Natural killer cell (primary cell): ENCODE measurements around the gene DACT3. TPM values are rescaled to one million over a fixed set of nuclear protein-coding genes. Genes with fewer than 3 reads are reported as not detected.

ENCODE experiments used
- ATAC-seq, 3 donors: fragments of 150-1000 bp in 2 of 3; fragments of 200-7000 bp in 1 of 3; cut with Tn5 transposase; 1 replicate in 1 of 3; 2 replicates in 2 of 3; pipeline ENCODE4 v1.10.0; 2021; ENCODE audit warnings: mild to moderate bottlenecking in 2 of 3, moderate library complexity in 2 of 3
- DNase-seq, 2 donors: peaks; one replicate each; pipeline versions ENCODE4 v3.0.0 to v3.0.0-alpha.2; 2013 to 2021; ENCODE audit warnings: mixed read lengths in 1 of 2
- H3K27ac ChIP-seq: one replicate; pipeline ENCODE4 v1.5.1; 2013; ENCODE audit warnings: mild to moderate bottlenecking, low read length
- H3K27me3 ChIP-seq: one replicate; pipeline ENCODE4 v1.6.1; 2013; ENCODE audit warnings: low read length; ENCODE audit not compliant: control insufficient read depth, insufficient read depth
- H3K36me3 ChIP-seq: one replicate; pipeline ENCODE4 v1.6.1; 2013; ENCODE audit warnings: low read length; ENCODE audit not compliant: control insufficient read depth, insufficient read depth
- H3K4me1 ChIP-seq: one replicate; pipeline ENCODE4 v1.6.1; 2013; ENCODE audit warnings: low read length; ENCODE audit not compliant: control insufficient read depth, insufficient read depth
- H3K4me3 ChIP-seq: one replicate; pipeline ENCODE4 v1.5.1; 2013; ENCODE audit warnings: low read length
- H3K9me3 ChIP-seq: one replicate; pipeline ENCODE4 v1.6.1; 2013; ENCODE audit warnings: low read length; ENCODE audit not compliant: control insufficient read depth, insufficient read depth
- H3K27ac Mint-ChIP-seq, 2 donors: one replicate each; pipeline ENCODE4 v1.8.0; 2022; ENCODE audit warnings: mild to moderate bottlenecking in 2 of 2, mixed read lengths in 2 of 2, moderate library complexity in 1 of 2
- H3K27me3 Mint-ChIP-seq, 2 donors: one replicate each; pipeline ENCODE4 v1.8.0; 2022; ENCODE audit warnings: low read depth in 2 of 2, mixed read lengths in 2 of 2
- H3K36me3 Mint-ChIP-seq: one replicate; pipeline ENCODE4 v1.8.0; 2022; ENCODE audit warnings: mixed read lengths
- H3K4me1 Mint-ChIP-seq, 2 donors: one replicate each; pipeline ENCODE4 v1.8.0; 2022; ENCODE audit warnings: mixed read lengths in 2 of 2
- H3K4me3 Mint-ChIP-seq: one replicate; pipeline ENCODE4 v1.8.0; 2022; ENCODE audit warnings: mild to moderate bottlenecking, moderate library complexity, mixed read lengths
- H3K9me3 Mint-ChIP-seq, 2 donors: one replicate each; pipeline ENCODE4 v1.8.0; 2022; ENCODE audit warnings: mixed read lengths in 2 of 2
- WGBS: methylation state at CpG from one replicate; pipeline ENCODE4 v1.1.7; 2013; ENCODE audit warnings: missing lambda C conversion rate; ENCODE audit not compliant: insufficient coverage; 5-methylcytosine and 5-hydroxymethylcytosine counted together
- intact Hi-C: fragments of 100-400 bp; cut with micrococcal nuclease; formaldehyde crosslinking; loops from one replicate; pipeline ENCODE4 v1.14.2; 2022
- total RNA-seq, 4 donors: library from RNA; stranded (reverse); fragments of 120-200 nt in 1 of 4; gene quantifications; one replicate each; pipeline versions ENCODE4 v1.2.3 to v1.2.4, GENCODE V29; 2013 to 2022
- TF ChIP-seq, protein P1 (sequence below): fragments of 200-600 bp; IDR thresholded peaks from one replicate; pipeline ENCODE4 v1.8.0; 2022; ENCODE audit warnings: antibody characterized with exemption

DACT3 gene
- total RNA-seq, 3 donors from 2014 or later (not counting 1 experiment from before 2014, with no cell fraction given): 0.14 to 0.20 TPM; not detected in 1

GRCh38 chr19:46608178-46608577, 52.8 kb downstream of the DACT3 start:
- no peak overlapping the region for H3K4me3 ChIP-seq
- H3K27ac Mint-ChIP-seq: no peak overlapping the region
- no peak for DNase-seq
- ATAC-seq: no peak
- H3K9me3 Mint-ChIP-seq: no peaks in the 10 kb centered on the region
- no peak overlapping the region for H3K27ac ChIP-seq
- H3K4me1 ChIP-seq: peaks cover 34% of the 10 kb centered on the region
- H3K36me3 Mint-ChIP-seq: peaks cover 22% of the 10 kb centered on the region
- H3K27me3 Mint-ChIP-seq: no peaks in the 10 kb centered on the region
- intact Hi-C loops: no loop called here
- TF ChIP-seq, protein P1, sequence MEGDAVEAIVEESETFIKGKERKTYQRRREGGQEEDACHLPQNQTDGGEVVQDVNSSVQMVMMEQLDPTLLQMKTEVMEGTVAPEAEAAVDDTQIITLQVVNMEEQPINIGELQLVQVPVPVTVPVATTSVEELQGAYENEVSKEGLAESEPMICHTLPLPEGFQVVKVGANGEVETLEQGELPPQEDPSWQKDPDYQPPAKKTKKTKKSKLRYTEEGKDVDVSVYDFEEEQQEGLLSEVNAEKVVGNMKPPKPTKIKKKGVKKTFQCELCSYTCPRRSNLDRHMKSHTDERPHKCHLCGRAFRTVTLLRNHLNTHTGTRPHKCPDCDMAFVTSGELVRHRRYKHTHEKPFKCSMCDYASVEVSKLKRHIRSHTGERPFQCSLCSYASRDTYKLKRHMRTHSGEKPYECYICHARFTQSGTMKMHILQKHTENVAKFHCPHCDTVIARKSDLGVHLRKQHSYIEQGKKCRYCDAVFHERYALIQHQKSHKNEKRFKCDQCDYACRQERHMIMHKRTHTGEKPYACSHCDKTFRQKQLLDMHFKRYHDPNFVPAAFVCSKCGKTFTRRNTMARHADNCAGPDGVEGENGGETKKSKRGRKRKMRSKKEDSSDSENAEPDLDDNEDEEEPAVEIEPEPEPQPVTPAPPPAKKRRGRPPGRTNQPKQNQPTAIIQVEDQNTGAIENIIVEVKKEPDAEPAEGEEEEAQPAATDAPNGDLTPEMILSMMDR: no peak
- no peak overlapping the region for H3K4me3 Mint-ChIP-seq
- H3K36me3 ChIP-seq: peaks cover 47% of the 10 kb centered on the region
- no peaks in the 10 kb centered on the region for H3K9me3 ChIP-seq
- 96% methylated on average over 9 of the region's 9 CpGs for WGBS
- peaks cover 33 to 35% of the 10 kb centered on the region in 2 donors for H3K4me1 Mint-ChIP-seq
- no peaks in the 10 kb centered on the region for H3K27me3 ChIP-seq

DNA sequence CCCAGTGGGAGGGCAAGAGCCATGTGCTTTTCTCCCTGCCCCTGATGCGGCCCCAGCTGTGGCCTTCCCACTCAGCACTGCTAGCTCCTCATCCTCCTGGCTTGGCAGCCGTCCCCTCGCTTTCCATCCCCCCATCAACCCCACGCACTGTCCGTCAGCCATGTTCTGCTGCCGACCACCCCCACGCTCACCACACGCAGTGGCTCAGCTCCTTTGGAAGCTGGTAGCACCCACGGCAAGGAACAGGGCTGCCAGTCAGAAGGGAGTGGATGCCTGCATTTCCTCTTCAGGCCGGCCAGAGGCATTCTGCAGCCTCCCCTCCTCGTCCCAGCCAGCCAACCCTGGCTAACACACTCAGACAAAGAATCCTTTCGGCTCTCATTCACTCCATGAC, 53.5 kb downstream of the DACT3 start:
- H3K4me3 Mint-ChIP-seq: no peak overlapping the region
- H3K27me3 ChIP-seq: no peaks in the 10 kb centered on the region
- DNase-seq (no peak), ATAC-seq (no peak)
- H3K4me3 ChIP-seq: no peak overlapping the region
- H3K4me1 ChIP-seq: peaks cover 38% of the 10 kb centered on the region
- no peaks in the 10 kb centered on the region for H3K27me3 Mint-ChIP-seq
- no peaks in the 10 kb centered on the region for H3K9me3 ChIP-seq
- peak overlapping the region in 1 of 2 donors; percentile 22 for H3K27ac Mint-ChIP-seq
- intact Hi-C loops: no loop called here
- peaks cover 47% of the 10 kb centered on the region for H3K36me3 ChIP-seq
- no peaks in the 10 kb centered on the region for H3K9me3 Mint-ChIP-seq
- H3K4me1 Mint-ChIP-seq: peaks cover 39 to 42% of the 10 kb centered on the region in 2 donors
- peaks cover 22% of the 10 kb centered on the region for H3K36me3 Mint-ChIP-seq
- no peak overlapping the region for H3K27ac ChIP-seq
- TF ChIP-seq, protein P1: no peak
- 96% methylated on average over 12 of the region's 12 CpGs for WGBS

DNA sequence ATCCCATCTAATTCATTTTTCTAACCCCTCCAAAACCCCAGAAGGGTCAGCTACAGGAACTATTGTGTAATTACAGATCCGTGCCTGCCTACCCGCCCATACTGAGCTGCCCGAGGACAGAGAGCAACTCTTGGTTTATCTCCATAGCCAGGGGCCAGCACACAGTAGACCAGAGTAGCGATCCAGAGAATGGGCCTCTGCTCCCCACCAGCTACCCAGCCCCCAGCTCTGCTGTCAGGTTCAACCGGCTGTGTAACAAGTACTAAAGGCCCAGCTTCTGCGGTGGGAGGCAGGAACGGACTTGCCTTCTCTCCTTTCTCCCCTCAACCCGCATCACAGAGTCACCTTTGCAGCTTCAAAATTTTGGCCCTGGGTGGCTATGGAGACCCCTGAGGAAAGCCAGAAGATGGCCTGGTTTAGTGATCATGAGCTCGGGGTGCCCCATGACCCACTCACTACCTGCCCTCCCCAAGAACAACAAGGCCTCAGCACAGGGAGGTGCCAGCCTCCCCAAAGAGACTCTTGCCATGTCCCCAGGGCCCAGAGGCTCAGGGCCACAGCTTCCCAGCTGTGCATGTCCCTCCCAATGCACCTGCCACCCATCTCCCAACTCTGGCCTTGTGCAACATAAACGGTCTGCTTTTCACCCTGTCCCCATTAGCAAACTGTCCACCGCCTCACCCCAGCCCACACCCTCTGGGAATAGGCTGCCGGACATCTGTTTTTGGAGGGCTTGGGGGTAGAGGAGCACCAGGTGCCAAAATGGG, 54.1 kb downstream of the DACT3 start:
- intact Hi-C loops: no loop called here
- DNase-seq (no peak), ATAC-seq (no peak)
- H3K27me3 Mint-ChIP-seq: no peaks in the 10 kb centered on the region
- no peaks in the 10 kb centered on the region for H3K9me3 Mint-ChIP-seq
- TF ChIP-seq, protein P1: no peak
- 95% methylated on average over 12 of the region's 12 CpGs for WGBS
- Histone ChIP-seq H3K27me3 (no peaks in the 10 kb centered on the region), H3K27ac (no peak overlapping the region), H3K36me3 (peaks cover 47% of the 10 kb centered on the region), H3K4me3 (no peak overlapping the region), H3K4me1 (peaks cover 38% of the 10 kb centered on the region), H3K9me3 (no peaks in the 10 kb centered on the region)
- peaks cover 39 to 42% of the 10 kb centered on the region in 2 donors for H3K4me1 Mint-ChIP-seq
- no peak overlapping the region for H3K4me3 Mint-ChIP-seq
- peak overlapping the region; percentile 22 to 53 for H3K27ac Mint-ChIP-seq
- peaks cover 22% of the 10 kb centered on the region for H3K36me3 Mint-ChIP-seq
